GM21367 (cell line): ENCODE results near the gene DRD3.

Experiments used
- ATAC-seq: cut with Tn5 transposase; IDR thresholded peaks from one replicate; pipeline ENCODE4 v1.9.1; 2021; ENCODE audit not compliant: unreplicated experiment

DRD3 gene

DNA sequence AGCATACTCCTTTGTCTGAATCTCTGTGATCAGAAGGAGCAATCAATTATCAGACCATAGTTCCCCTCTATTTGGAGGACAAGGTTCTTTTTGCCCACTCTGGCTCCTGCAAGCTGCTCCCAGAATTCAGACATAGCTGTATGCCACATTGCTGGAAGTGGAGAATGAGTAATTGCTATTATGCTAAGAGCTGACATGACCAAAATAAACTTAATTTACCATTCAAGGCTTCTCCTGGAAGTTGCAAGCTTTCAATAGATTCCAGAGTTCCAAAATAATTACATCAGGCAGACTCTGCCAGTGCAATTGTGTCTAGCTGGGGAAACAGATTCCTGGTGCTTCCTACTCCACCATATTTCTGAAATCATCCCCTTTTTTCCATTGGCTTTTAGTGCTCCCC is 7.6 kb upstream of the DRD3 start:
- ATAC-seq = no peak

GRCh38 chr3:114179575-114179974 is 723 bp upstream of the DRD3 start:
- ATAC-seq = no peak

GRCh38 chr3:114176890-114177289 is 2.0 kb downstream of the DRD3 start:
- no peak for ATAC-seq

DNA sequence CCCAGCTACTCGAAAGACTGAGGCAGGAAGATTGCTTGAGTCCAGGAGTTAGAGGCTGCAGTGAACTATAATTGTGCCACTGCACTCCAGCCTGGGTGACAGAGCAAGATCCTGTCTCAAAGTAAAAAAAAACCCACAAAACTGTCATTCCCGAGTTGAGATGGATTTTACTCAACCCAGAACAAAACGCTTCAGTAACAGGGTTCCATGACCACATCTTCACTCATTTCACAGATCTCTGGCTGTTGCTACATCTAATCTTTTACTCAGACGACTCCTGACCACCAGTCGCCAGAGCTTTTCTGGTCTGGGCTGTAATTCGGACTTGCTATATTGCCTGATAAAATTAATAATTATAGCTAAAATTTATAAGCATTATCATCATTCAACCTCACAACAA is 2.4 kb downstream of the DRD3 start:
- ATAC-seq = no peak

DNA sequence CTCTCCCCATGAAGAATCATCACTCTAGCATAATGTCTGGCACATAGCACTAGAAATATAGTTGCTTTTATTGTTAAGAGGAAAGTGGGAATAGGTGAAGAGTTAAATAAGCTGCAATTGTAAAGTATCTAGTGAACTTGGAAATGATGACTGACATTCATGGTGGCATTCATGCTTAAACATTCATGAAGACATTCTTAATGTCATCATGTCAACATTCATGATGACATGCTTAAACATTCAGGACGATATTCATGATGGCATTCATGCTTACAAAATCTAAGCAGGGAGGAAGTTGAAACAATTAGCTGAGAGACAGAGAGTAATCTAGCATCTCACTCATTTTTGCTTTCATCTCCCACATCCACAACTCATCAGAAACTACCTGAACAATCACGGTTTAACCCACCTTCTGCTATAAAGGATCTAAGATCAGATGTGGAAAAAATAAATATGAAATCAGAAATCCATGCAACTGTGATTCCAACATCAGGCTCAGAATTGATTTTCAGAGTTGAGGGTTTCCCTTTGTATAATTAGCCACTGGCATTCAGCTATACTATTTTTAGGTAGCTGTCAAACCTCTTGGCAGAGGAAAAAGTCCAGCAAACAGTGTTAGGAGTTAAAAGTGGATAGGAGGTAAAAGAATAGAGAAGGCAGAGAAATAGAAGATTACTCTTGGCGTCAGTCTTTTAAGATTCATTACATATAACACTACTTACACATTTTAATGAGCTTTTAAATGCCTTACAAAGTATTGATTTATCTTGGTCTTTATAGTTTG is 3.5 kb downstream of the DRD3 start:
- no peak for ATAC-seq

DNA sequence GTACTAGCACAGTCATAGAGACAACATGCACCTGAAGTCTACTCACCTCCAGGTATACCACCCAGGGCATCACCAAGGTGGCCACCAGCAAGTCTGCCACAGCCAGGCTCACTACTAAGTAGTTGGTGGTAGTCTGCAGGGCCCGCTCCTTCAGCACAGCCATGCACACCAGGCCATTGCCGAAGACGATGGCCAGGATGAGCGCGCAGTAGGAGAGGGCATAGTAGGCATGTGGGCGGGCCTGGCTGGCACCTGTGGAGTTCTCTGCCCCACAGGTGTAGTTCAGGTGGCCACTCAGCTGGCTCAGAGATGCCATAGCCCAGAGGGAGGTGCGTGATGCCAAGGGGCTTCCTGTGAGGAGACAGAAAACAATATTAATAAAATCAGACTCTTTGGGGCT is 7.2 kb downstream of the DRD3 start:
- ATAC-seq = no peak

- ATAC-seq = no peak
Measured at GRCh38 chr3:114168150-114168549, 10.7 kb downstream of the DRD3 start.

- no peak for ATAC-seq
Measured at GRCh38 chr3:114157321-114157720, 21.5 kb downstream of the DRD3 start.

DNA sequence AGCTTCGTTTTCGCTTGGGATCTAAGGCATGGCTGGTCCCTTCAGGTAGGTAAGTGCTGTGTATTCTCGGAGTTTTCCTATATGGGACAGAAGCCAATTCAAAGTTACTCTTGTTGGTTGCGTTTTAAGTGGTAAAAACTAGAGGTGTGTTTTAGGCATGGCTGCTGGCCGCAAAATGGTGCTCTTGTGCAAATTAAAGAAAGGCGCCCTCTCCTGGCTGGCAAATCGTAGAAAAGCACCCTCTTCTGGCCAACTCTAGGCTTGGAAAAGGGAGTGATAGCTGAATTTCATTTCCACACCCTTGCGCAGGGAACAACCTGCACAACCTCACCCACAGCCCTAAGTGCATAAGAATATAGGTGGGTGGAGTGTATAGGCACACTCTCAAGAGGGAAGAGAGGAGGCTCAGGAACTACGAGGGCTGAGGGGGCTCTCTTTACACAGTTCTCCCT is 23.5 kb downstream of the DRD3 start:
- no peak for ATAC-seq

DNA sequence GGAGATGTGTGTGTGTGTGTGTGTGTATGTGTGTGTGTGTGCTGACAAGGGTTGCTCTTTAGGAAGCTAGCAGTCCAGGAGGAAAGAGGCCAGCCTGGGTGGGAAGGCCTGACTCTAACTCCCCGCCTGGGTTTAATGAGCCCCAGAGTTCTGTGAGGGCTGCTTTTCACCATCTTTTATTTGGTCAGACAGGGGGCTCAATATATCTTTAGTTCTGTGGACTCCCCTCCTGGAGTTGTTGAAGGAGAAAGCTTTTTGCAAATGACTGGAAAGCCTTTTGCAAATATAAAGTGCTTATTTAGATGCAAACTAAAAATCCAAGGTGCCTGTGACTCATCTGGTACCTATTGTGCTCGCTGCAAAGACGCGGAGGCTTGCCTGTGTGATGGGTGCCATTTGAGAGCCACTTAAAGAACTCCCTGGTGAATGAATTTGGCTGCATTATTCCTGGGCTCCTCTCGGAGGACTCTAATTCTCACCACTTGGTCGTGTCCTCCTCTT is 24.5 kb downstream of the DRD3 start:
- ATAC-seq = no peak

- peak; percentile 95 for ATAC-seq
Measured at GRCh38 chr3:114152519-114153151, 26.2 kb downstream of the DRD3 start.

- ATAC-seq = no peak
Measured at GRCh38 chr3:114151091-114151490, 27.8 kb downstream of the DRD3 start.

DNA sequence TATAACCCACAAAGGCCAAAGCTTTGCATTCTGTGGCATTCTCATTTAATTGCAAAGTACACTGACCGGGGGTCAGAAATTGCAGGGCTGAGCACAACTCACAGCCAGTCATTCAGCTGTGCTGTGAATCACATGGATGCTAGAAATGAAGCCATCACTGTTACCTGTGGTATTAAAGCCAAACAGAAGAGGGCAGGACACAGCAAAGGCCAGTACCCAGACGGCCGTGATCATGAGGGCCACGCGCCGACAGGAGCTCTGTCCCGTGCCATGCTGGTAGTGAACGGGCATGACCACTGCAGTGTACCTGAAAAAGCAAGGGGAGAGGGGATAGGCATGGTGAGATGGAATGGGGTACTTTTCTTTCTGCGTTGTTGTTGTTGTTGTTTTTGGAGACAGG is 31.6 kb downstream of the DRD3 start:
- ATAC-seq = no peak

- ATAC-seq = no peak
Measured at GRCh38 chr3:114144909-114145688, 33.8 kb downstream of the DRD3 start.

GRCh38 chr3:114143817-114144216 is 35.0 kb downstream of the DRD3 start:
- ATAC-seq = no peak

DNA sequence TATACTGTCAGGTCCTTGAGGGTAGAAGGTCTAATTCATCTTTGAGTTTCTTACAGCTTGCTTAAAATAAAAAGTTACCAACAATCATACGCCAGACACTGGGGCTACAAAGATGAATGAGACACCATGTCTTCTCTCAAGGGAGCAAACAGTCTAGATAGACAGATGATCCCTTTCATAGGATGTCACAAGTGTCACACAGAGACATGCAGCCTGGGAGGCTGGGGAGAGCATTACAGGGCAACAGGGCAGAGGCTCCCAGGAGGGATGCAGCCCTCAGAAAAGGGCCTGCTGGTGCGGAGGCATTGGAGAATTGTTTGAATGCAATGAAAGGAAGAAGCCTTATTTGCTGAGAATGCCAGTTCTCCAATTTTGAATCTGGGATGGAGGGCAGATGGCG is 39.0 kb downstream of the DRD3 start:
- ATAC-seq = no peak

DNA sequence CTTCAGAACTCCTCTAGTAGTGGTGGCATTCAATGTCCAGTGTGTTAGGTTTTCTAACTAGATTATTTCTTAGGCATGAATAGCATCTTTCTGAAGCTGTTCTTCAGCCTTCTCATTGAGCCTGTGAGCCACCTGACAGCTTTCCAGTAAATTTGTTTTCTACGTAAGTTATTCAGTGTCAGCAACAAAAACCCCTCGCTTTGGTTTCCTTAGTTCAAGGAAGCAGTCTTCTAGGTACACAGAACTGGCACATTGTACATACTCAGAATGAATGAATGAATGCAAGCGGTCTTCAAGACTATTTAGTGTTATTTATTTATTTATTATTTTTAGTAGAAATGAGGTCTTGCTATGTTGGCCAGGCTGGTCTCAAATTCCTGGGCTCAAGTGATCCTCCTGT is 44.9 kb downstream of the DRD3 start:
- ATAC-seq = no peak

- ATAC-seq = no peak
Measured at GRCh38 chr3:114132500-114132899, 46.4 kb downstream of the DRD3 start.

- no peak for ATAC-seq
Measured at GRCh38 chr3:114128826-114129225, 50.0 kb downstream of the DRD3 start.

DNA sequence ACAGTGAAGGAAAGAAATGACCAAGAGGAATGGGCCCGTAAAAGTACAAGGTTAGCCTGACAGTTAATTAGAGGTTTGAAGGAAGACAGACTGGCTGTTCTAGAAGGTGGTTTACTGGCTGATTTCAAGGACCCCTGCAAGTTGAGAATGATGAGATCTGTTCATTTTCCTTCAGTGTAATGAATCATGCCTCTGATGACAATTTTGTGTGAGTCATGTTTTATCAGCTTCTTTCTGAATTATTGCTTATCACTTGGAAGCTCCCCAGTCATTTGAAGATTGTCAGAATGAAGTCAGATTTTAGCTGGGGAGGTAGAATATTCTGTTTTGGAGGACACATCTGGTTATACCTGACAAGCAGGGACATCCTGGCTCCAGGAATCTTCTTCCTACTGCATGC is 50.6 kb downstream of the DRD3 start:
- no peak for ATAC-seq

- ATAC-seq = no peak
Measured at GRCh38 chr3:114127517-114127916, 51.3 kb downstream of the DRD3 start.

DNA sequence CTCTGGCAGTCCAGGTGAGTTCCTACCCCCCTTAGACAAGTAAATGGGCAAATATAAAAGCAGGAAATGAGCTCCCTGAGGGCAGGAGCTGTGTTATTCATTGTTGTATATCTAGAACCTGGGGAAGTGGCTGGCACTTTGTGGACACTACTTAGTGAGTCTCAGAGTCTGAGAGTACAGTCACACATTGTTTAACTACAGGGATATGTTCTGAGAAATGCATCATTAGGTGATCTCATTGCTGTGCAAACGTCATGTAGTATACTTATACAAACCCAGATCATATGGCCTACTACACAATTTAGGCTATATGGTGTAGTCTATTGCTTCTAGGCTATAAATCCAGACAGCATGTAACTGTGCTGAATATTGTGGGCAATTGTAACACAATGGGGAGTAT is 52.4 kb downstream of the DRD3 start:
- ATAC-seq = no peak
